ENCODE measurements around the gene NPIPA7.
"Not testable (repeated sequence)": the region's sequence is repeated elsewhere in the genome, so short reads cannot be mapped to it uniquely, and the experiment has no call there.

GRCh38 chr16:16378840-16379239 is at the start of gene NPIPA7:
- not testable (repeated sequence) for TF ChIP-seq EZH2 (IDR thresholded peaks at IDR 0.05; ENCODE audit: borderline replicate concordance, control insufficient read depth, low read depth, low read length); ATF3 (IDR thresholded peaks at IDR 0.05; ENCODE audit: borderline replicate concordance, extremely low read depth, low read depth, low read length); TAF1 (IDR thresholded peaks at IDR 0.05; ENCODE audit: borderline replicate concordance, low read depth, low read length); HDAC2 (IDR thresholded peaks at IDR 0.05); CTCF (IDR thresholded peaks at IDR 0.05 in 2 of 3, conservative IDR thresholded peaks at IDR 0.05 in 1 of 3; ENCODE audit: control insufficient read depth in 2 of 3, extremely low read depth in 1 of 3, insufficient read depth in 1 of 3, low read depth in 3 of 3, low read length in 3 of 3); MXI1 (IDR thresholded peaks at IDR 0.05; ENCODE audit: low read depth, low read length); FOS (IDR thresholded peaks at IDR 0.05; ENCODE audit: borderline replicate concordance, extremely low read depth, insufficient read length)
